GM21619 (cell line): Measurements from ENCODE around the gene GALM.
"Not testable (repeated sequence)": the region's sequence is repeated elsewhere in the genome, so short reads cannot be mapped to it uniquely, and the experiment has no call there.

Experiments used
- ATAC-seq: cut with Tn5 transposase; IDR thresholded peaks from one replicate; pipeline ENCODE4 v1.9.1; 2021; ENCODE audit not compliant: unreplicated experiment

Gene GALM

DNA sequence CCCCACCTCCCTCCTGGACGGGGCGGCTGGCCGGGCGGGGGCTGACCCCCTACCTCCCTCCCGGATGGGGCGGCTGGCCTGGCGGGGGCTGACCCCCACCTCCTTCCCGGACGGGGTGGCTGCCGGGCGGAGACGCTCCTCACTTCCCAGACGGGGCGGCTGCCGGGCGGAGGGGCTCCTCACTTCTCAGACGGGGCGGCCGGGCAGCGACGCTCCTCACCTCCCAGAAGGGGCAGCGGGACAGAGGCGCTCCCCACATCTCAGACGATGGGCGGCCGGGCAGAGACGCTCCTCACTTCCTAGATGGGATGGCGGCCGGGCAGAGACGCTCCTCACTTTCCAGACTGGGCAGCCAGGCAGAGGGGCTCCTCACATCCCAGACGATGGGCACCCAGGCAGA, 90.0 kb downstream of the GALM start:
- ATAC-seq: not testable (repeated sequence)

DNA sequence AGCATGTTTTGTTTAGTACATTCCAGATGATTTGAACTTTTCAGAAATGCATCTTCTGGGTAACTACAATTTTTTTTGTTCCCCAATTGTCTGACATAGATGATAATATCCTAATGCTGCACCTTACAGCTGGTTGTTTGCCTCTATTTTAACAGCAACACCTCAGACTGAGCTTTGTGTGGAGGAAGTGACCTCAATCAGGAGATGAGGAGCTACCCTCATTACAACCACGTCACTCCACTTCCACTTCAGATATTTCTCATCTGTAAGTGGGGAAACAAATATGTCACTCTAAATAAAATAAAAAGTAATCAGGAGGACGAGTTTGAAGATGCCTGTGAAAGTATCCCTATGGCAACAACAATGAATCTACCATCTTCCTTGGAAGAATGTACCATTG, 97.3 kb downstream of the GALM start:
- no peak for ATAC-seq

DNA sequence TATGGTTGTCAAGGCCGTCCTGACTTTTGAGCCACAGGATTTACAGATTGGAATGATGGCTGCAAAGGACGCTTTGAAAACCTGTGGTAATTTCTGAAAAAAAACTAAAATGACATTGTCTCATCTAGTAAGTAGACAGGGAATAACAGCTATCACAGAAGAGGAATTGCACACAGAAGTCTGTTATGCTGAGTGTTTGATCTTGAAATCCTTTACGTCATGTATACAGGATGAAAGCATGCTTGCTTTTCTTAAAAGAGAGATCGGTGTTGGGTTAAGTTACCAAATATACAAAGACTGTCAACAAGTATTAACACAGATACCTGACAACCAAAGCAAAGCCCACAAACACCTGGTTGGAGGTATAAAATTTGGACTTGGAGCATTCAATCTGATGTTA, 97.8 kb downstream of the GALM start:
- no peak for ATAC-seq

DNA sequence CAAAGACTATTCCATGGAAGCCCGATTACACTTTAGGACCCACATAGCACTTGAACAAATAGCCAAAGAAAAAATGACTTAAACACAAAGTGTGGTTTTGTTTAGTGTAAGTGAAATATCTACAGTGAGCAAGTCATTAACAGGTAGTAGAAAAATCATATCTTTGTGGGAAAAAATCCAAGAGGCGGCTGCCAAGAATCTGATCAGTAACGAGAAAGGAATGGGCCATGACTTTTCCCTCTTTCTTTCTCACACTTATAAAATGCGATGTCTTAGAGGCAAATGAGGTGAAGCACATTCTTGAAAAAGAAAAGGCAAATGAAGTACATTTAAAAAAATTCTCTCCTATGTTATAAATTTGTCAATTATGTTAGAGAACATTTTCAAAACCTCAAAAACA, 99.2 kb downstream of the GALM start:
- no peak for ATAC-seq

DNA sequence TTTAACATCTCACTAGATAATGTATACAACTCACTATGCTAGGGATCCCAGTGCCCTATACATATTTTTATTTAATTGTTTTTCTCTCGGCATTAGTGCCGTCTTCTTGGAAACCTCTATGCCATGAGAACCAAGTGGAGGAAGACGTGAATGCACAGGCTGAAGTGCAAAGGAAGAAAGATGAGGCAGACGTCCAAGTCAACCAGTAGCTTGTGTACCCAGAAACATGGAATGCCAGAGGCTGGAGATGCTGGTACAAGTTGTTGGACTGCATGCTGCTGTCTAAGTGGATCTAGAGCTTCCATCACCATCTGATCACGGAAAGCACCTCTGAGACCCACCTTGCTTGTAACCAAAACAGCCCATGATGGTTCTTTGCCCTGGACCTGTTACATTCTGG, 99.6 kb downstream of the GALM start:
- ATAC-seq: no peak

DNA sequence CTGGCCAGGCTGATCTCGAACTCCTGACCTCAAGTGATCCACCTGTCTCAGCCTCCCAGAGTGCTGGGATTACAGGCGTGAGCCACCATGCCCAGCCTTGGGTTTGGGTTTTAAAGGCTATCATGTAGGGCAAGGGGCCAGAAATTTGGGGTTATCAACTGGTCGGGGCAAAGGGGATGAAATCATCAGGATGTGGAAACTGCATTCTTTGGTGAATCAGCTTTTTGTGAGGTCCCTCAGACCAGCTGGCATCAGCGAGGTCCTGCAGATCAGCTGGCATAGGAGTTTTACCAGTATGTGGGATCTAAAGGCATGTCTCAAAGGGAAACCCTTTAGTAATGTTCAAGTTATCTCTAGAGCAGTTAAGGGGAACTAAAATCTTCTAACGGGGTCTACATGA, 105.7 kb downstream of the GALM start:
- ATAC-seq: no peak

DNA sequence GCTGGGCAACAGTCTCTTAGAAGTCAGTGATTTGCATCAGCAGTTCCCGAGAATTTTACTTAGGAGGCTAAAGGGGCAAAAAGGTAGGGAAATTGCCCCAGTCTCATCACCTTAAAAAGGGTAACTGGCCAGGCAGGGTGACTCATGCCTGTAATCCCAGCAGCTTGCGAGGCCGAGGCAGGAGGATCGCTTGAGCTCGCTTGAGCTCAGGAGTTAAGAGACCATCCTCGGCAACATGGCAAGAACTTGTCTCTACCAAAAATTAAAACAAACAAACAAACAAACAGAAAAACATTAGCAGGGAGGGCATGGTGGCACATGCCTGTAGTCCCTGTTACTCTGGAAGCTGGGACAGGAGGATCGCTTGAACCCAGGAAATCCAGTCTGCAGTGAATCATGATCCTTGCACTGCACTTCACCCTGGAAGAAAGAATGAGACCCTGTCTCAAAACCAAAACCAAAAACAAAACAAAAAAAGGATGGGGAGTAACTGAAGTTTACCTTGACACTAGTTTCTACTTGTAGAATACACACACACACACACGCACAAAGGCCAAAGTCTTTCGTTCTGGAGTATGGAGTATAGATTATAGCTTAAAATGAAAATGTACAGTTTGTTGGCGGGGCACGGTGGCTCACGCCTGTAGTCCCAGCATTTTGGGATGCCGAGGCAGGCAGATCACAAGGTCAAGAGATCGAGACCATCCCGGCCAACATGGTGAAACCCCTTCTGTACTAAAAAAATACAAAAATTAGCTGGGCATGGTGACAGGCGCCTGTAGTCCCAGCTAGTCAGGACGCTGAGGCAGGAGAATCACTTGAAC, 109.4 kb downstream of the GALM start:
- ATAC-seq: no peak

DNA sequence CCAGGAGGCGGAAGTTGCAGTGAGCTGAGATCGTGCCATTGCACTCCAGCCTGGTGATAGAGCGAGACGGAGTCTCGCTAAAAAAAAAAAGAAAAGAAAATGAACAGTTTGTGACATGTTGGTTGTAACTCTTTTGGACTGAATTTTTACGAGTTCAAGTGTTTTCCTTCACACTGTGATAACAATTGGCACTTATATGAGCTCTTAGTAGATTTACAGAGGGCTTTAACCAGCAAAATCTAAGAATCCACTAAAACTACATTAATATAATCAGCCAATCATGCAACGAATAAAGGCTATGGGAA, 110.0 kb downstream of the GALM start:
- ATAC-seq: no peak

DNA sequence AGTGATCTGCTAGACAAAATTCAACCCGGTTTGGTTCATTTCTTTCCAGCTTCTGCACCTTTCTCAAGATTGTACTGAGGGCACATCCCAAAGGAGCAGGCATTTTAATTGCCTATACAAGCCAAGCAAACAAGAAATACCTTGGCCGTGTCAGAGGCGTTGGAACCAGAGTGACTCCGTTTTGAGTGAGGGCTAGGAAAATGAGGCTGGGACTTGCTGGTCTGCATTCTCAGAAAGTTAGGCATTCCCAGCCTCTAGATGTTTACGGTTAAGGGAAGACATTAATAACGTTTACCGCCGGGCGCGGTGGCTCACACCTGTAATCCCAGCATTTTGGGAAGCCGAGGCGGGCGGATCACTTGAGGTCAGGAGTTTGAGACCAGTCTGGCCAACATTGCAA, 110.6 kb downstream of the GALM start:
- ATAC-seq: no peak

DNA sequence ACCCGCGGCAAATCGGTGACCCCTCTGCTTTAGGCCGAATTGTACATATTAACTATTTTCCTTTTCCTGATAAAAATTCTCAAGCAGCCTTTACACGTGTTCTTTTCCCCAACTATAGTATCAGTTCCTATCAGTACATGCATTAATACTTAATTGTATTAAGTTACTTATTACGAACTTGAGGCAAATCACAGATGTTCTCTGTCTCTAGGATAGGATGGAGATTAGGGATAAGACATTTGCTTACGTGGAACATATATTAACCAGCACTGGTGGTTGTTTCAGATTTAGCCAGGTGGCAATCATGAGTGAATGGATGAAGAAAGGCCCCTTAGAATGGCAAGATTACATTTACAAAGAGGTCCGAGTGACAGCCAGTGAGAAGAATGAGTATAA, 112.8 kb downstream of the GALM start:
- ATAC-seq: no peak

DNA sequence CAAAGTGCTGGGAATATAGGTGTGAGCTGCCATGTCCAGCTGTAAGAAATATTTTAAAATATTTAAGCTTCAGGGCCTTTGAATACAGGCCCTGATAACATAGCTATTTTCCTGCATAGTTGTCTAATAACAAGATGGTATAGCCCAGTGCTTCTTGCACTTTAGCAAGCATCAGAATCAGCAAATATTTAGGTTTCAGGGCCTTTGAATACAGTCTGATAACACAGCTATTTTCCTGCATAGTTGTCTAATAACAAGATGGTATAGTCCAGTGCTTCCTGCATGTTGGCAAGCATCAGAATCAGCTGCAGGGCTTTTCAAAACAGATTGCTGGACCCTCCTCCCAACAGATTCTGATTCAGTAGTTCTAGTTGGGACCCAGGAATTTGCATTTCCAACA, 117.7 kb downstream of the GALM start:
- ATAC-seq: no peak
